Bronchial epithelial cell (primary cell): Measurements from ENCODE around the gene ISOC1. TPM values are rescaled to one million over a fixed set of nuclear protein-coding genes. Genes with fewer than 3 reads are reported as not detected.

Source experiments
- DNase-seq: peaks from one replicate; pipeline ENCODE4 v3.0.0-alpha.2; 2010; ENCODE audit warnings: low read depth
- FAIRE-seq: peaks from 2 replicates; lab custom pipeline; 2011; peaks lifted over from hg19 to GRCh38; lab: Jason Lieb, UNC
- H3K27me3 ChIP-seq: 2 replicates; pipeline ENCODE4 v1.5.1; 2011; ENCODE audit warnings: low read length; ENCODE audit not compliant: control insufficient read depth, insufficient read depth
- H3K36me3 ChIP-seq: 2 replicates; pipeline ENCODE4 v1.5.1; 2011; ENCODE audit warnings: low read length; ENCODE audit not compliant: control insufficient read depth, insufficient read depth
- H3K4me3 ChIP-seq: 2 replicates; pipeline ENCODE4 v1.5.1; 2011; ENCODE audit warnings: mild to moderate bottlenecking, low read depth, low read length, control low read depth
- total RNA-seq: library from RNA; depleted of rRNA; stranded (reverse); fragments of >200 nt; gene quantifications from 2 replicates; pipeline ENCODE4 v1.2.1, GENCODE V29; 2014
- TF ChIP-seq, protein P1 (sequence below): IDR thresholded peaks from 2 replicates; pipeline ENCODE4 v1.5.1; 2011; ENCODE audit warnings: mild to moderate bottlenecking, moderate library complexity, low read length, control low read depth, inconsistent platforms; ENCODE audit not compliant: insufficient read depth, severe bottlenecking

The ISOC1 gene
- total RNA-seq, 1 donor from 2014 or later = 16.1 TPM

- Histone ChIP-seq H3K4me3 (no peak overlapping the region), H3K36me3 (no peaks in the 10 kb centered on the region), H3K27me3 (no peaks in the 10 kb centered on the region)
- DNase-seq (no peak), FAIRE-seq (no peak)
- TF ChIP-seq, protein P1, sequence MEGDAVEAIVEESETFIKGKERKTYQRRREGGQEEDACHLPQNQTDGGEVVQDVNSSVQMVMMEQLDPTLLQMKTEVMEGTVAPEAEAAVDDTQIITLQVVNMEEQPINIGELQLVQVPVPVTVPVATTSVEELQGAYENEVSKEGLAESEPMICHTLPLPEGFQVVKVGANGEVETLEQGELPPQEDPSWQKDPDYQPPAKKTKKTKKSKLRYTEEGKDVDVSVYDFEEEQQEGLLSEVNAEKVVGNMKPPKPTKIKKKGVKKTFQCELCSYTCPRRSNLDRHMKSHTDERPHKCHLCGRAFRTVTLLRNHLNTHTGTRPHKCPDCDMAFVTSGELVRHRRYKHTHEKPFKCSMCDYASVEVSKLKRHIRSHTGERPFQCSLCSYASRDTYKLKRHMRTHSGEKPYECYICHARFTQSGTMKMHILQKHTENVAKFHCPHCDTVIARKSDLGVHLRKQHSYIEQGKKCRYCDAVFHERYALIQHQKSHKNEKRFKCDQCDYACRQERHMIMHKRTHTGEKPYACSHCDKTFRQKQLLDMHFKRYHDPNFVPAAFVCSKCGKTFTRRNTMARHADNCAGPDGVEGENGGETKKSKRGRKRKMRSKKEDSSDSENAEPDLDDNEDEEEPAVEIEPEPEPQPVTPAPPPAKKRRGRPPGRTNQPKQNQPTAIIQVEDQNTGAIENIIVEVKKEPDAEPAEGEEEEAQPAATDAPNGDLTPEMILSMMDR = no peak
Observed at GRCh38 chr5:129104915-129105455, 10.4 kb downstream of the ISOC1 start.

GRCh38 chr5:129107637-129108036 is 13.1 kb downstream of the ISOC1 start:
- TF ChIP-seq, protein P1 = no peak
- DNase-seq (no peak), FAIRE-seq (no peak)
- Histone ChIP-seq H3K36me3 (no peaks in the 10 kb centered on the region), H3K4me3 (no peak overlapping the region), H3K27me3 (no peaks in the 10 kb centered on the region)

- Histone ChIP-seq H3K4me3 (no peak overlapping the region), H3K27me3 (no peaks in the 10 kb centered on the region), H3K36me3 (no peaks in the 10 kb centered on the region)
- no peak for FAIRE-seq
- TF ChIP-seq, protein P1 = no peak
- peak; percentile 53 for DNase-seq
Observed at GRCh38 chr5:129110742-129111141, 16.2 kb downstream of the ISOC1 start.

DNA sequence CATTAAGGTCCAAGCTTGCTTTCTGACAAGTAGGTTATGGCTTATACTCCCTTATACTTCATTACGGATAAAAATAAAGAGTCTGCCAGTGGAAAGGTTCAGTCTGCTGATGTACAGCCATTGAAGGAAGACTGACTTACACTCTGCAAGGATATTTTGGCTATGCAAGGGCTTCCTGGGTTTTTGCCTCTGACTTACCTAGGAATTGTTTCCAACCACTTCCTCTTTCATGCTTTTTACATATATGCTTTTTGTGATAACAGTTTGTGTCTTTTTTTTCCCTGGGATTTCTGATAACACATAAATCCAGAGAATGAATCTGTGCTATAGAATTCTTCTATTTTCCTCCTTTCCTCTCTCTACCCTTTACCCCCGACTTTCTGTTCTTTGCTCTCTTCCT is 16.8 kb downstream of the ISOC1 start:
- FAIRE-seq = no peak
- Histone ChIP-seq H3K27me3 (no peaks in the 10 kb centered on the region), H3K4me3 (no peak overlapping the region), H3K36me3 (no peaks in the 10 kb centered on the region)
- TF ChIP-seq, protein P1 = no peak
- DNase-seq = no peak

GRCh38 chr5:129112295-129112694 is 17.7 kb downstream of the ISOC1 start:
- Histone ChIP-seq H3K27me3 (no peaks in the 10 kb centered on the region), H3K4me3 (no peak overlapping the region), H3K36me3 (no peaks in the 10 kb centered on the region)
- FAIRE-seq (no peak), DNase-seq (peak; percentile 43)
- TF ChIP-seq, protein P1 = no peak

DNA sequence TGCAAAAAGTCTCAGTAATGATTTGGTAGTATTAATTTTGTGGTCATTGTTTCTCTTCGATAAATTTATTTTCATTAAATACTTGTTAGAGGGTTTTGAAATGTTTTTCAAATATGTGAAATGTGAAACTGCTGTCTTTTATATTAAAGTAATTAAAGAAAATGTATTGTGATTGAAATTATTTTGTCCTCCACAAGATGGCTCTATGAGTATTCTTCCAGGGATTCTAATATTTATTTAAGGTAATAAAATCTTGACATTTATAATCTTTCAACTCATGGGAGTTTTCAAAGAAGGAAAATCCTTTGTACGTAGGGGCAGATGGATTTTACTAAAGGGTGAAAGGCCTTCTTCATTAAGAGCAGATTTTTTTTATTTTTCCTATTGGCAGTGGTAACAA is 19.3 kb downstream of the ISOC1 start:
- DNase-seq = no peak
- H3K4me3 ChIP-seq = no peak overlapping the region
- no peak for FAIRE-seq
- no peaks in the 10 kb centered on the region for H3K27me3 ChIP-seq
- TF ChIP-seq, protein P1 = no peak
- no peaks in the 10 kb centered on the region for H3K36me3 ChIP-seq
